Caco-2 (cell line): ENCODE results near the gene CPEB3. TPM values are rescaled to one million over a fixed set of nuclear protein-coding genes. Genes with fewer than 3 reads are reported as not detected.

Experiments used
- BruUV-seq: library from RNA; stranded (reverse); fragments of 400-500 nt; replicated peaks from 2 replicates; lab custom pipeline; 2021; lab: Mats Ljungman, UMichigan
- CTCF ChIA-PET: fragments of 300-600 bp; sonication (Branson Sonifier 250); formaldehyde crosslinking; loops from one replicate; lab custom pipeline; 2022; ENCODE audit warnings: antibody characterized with exemption; lab: Charles Lee
- POLR2A ChIA-PET: fragments of 300-600 bp; sonication (Branson Sonifier 250); formaldehyde crosslinking; loops from one replicate; lab custom pipeline; 2022; ENCODE audit warnings: antibody characterized with exemption; lab: Charles Lee
- DNase-seq, 2 experiments: peaks; one replicate each; pipeline versions ENCODE4 v3.0.0 to v3.0.0-alpha.2; 2020 to 2022
- H3K27me3 ChIP-seq: replicated peaks from 2 replicates; pipeline ENCODE4 v1.6.0; 2011; ENCODE audit warnings: low read length; ENCODE audit not compliant: control insufficient read depth, insufficient read depth
- H3K36me3 ChIP-seq: 2 replicates; pipeline ENCODE4 v1.5.1; 2011; ENCODE audit warnings: low read length; ENCODE audit not compliant: control insufficient read depth, insufficient read depth
- H3K4me1 ChIP-seq: fragments of 250-450 bp; sonication (Bioruptor Pico); 2 replicates; pipeline ENCODE4 v1.5.1; 2020; ENCODE audit warnings: mild to moderate bottlenecking
- H3K4me3 ChIP-seq: 2 replicates; pipeline ENCODE4 v1.5.1; 2011; ENCODE audit warnings: low read depth, mild to moderate bottlenecking, control low read depth, low read length
- H3K9me3 ChIP-seq: fragments of 250-450 bp; sonication (Bioruptor Pico); 2 replicates; pipeline ENCODE4 v1.5.1; 2020; ENCODE audit warnings: mild to moderate bottlenecking, moderate library complexity
- H3K27ac Mint-ChIP-seq: one replicate; pipeline ENCODE4 v1.8.0; 2022; ENCODE audit warnings: mixed read lengths; ENCODE audit not compliant: unreplicated experiment
- H3K27me3 Mint-ChIP-seq: one replicate; pipeline ENCODE4 v1.8.0; 2022; ENCODE audit warnings: mixed read lengths; ENCODE audit not compliant: insufficient read depth, unreplicated experiment
- H3K36me3 Mint-ChIP-seq: one replicate; pipeline ENCODE4 v1.8.0; 2022; ENCODE audit warnings: mild to moderate bottlenecking, mixed read lengths; ENCODE audit not compliant: insufficient read depth, unreplicated experiment
- H3K4me1 Mint-ChIP-seq: one replicate; pipeline ENCODE4 v1.8.0; 2022; ENCODE audit warnings: low read depth, mixed read lengths; ENCODE audit not compliant: unreplicated experiment
- H3K4me3 Mint-ChIP-seq: one replicate; pipeline ENCODE4 v1.8.0; 2022; ENCODE audit warnings: mild to moderate bottlenecking, moderate library complexity, mixed read lengths; ENCODE audit not compliant: unreplicated experiment
- H3K9me3 Mint-ChIP-seq: one replicate; pipeline ENCODE4 v1.8.0; 2022; ENCODE audit warnings: mixed read lengths; ENCODE audit not compliant: unreplicated experiment
- CTCF ChIP-seq, 2 experiments: fragments of 200-600 bp in 1 of 2; IDR thresholded peaks; 1 replicate in 1 of 2; 2 replicates in 1 of 2; pipeline versions ENCODE4 v1.5.1 to v1.8.0; 2011 to 2022; ENCODE audit warnings: antibody characterized with exemption in 1 of 2, control low read depth in 1 of 2, inconsistent platforms in 1 of 2, low read depth in 1 of 2, low read length in 1 of 2, mild to moderate bottlenecking in 1 of 2, moderate library complexity in 1 of 2; ENCODE audit not compliant: insufficient read depth in 1 of 2, severe bottlenecking in 1 of 2, unreplicated experiment in 1 of 2
- intact Hi-C: fragments of 100-400 bp; cut with micrococcal nuclease; formaldehyde crosslinking; loops from one replicate; pipeline ENCODE4 v1.10.0; 2022; ENCODE audit not compliant: unreplicated experiment
- total RNA-seq: library from RNA; stranded (reverse); gene quantifications from 2 replicates; pipeline ENCODE4 v1.2.3, GENCODE V29; 2022

Gene CPEB3
- total RNA-seq, 1 experiment from 2014 or later, result 2.3 TPM

DNA sequence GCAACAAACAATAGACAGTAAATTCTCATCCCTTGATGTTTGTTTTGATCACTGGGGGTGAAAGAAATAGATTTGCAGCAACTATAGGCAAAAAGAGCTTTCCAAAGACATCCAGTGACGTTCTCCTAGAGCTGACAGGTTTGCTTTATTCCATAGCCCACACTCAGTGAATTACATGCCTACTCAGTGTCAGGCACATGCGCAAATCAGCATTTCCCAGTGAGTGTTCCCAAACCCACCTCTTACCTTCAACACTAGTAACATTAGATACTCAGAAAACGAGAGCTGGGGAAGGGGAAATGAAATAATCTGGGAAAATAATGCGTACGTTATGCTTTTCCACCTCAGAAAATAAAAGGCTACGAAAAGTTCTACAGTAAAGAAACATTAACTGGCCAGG is 144.1 kb downstream of the CPEB3 start:
- CTCF ChIA-PET, result no interaction called here
- intact Hi-C loops, result no loop called here
- H3K27me3 ChIP-seq, result no peaks in the 10 kb centered on the region
- H3K36me3 ChIP-seq, result no peaks in the 10 kb centered on the region
- H3K4me3 Mint-ChIP-seq, result no peak overlapping the region
- H3K36me3 Mint-ChIP-seq, result no peaks in the 10 kb centered on the region
- no peaks in the 10 kb centered on the region for H3K27me3 Mint-ChIP-seq
- no peaks in the 10 kb centered on the region for H3K4me1 Mint-ChIP-seq
- no peak for DNase-seq
- BruUV-seq, result no TSS peak
- POLR2A ChIA-PET, result no interaction called here
- no peak overlapping the region for H3K27ac Mint-ChIP-seq
- H3K9me3 ChIP-seq, result no peaks in the 10 kb centered on the region
- TF ChIP-seq CTCF (IDR thresholded peaks at IDR 0.05; ENCODE audit: insufficient read depth in 1 of 2, low read depth in 1 of 2, low read length in 1 of 2, severe bottlenecking in 1 of 2, unreplicated experiment in 1 of 2), result no peak
- H3K9me3 Mint-ChIP-seq, result no peaks in the 10 kb centered on the region
- peaks cover 5% of the 10 kb centered on the region; the same call in 1 of the 2 replicates for H3K4me1 ChIP-seq
- H3K4me3 ChIP-seq, result no peak overlapping the region

DNA sequence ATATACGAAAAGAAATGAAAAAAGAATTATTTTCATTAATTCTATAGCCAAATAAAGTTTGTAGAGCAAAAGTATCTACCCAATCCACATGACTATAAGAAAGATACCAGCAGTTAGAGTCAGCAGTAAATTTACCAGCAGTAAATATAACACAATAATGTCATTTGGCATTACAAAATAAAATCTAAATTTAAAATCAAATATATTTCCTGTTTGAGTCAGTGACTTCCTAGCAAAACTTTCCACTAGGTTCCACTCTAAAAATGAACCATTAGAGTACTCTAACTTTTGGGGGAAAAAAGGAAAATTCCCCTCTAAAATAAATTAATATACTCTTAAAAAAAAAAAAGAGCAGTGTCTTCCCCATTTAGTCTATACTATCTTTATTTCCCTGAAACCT is 144.8 kb downstream of the CPEB3 start:
- intact Hi-C loops, result no loop called here
- Histone ChIP-seq H3K4me1 (peaks cover 5% of the 10 kb centered on the region; the same call in 1 of the 2 replicates), H3K27me3 (no peaks in the 10 kb centered on the region), H3K9me3 (no peaks in the 10 kb centered on the region), H3K36me3 (no peaks in the 10 kb centered on the region), H3K4me3 (no peak overlapping the region)
- DNase-seq, result no peak
- no TSS peak for BruUV-seq
- Mint-ChIP-seq H3K36me3 (no peaks in the 10 kb centered on the region), H3K27ac (no peak overlapping the region), H3K4me1 (no peaks in the 10 kb centered on the region), H3K27me3 (no peaks in the 10 kb centered on the region), H3K4me3 (no peak overlapping the region), H3K9me3 (no peaks in the 10 kb centered on the region)
- POLR2A ChIA-PET, result no interaction called here
- TF ChIP-seq CTCF (IDR thresholded peaks at IDR 0.05; ENCODE audit: insufficient read depth in 1 of 2, low read depth in 1 of 2, low read length in 1 of 2, severe bottlenecking in 1 of 2, unreplicated experiment in 1 of 2), result no peak
- CTCF ChIA-PET, result interaction anchor here (0.7 kb wide), 1 partner anchor 273 kb away, joined by 7 read pairs; no protein-coding TSS in a partner anchor

DNA sequence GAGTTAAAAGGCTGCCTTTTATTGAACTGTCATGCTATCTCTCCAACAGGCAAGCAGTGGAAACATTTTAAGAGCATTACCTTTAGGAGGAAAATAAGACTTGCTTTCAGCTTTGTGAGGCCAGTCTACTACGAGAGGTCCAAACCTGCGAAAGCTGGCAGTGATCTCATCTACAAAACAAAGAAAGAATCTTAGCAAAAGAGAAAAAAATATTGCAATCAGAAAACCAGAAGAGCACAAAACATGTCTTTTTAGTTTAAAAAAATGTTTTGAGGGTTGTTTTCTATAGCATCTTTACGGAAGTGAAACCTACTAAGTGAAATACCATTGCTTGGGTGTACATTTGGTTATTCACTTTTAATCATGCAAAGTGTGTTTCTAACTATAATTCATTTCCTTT is 147.9 kb downstream of the CPEB3 start:
- POLR2A ChIA-PET, result no interaction called here
- H3K4me1 Mint-ChIP-seq, result no peaks in the 10 kb centered on the region
- no peak overlapping the region for H3K4me3 Mint-ChIP-seq
- CTCF ChIA-PET, result no interaction called here
- no peaks in the 10 kb centered on the region for H3K9me3 ChIP-seq
- no peaks in the 10 kb centered on the region for H3K9me3 Mint-ChIP-seq
- BruUV-seq, result no TSS peak
- peaks cover 5% of the 10 kb centered on the region; the same call in 1 of the 2 replicates for H3K4me1 ChIP-seq
- no peak for TF ChIP-seq CTCF (IDR thresholded peaks at IDR 0.05; ENCODE audit: insufficient read depth in 1 of 2, low read depth in 1 of 2, low read length in 1 of 2, severe bottlenecking in 1 of 2, unreplicated experiment in 1 of 2)
- H3K36me3 Mint-ChIP-seq, result no peaks in the 10 kb centered on the region
- intact Hi-C loops, result no loop called here
- H3K27me3 ChIP-seq, result no peaks in the 10 kb centered on the region
- H3K27me3 Mint-ChIP-seq, result no peaks in the 10 kb centered on the region
- no peak for DNase-seq
- no peak overlapping the region for H3K4me3 ChIP-seq
- H3K36me3 ChIP-seq, result no peaks in the 10 kb centered on the region
- no peak overlapping the region for H3K27ac Mint-ChIP-seq
